ENCODE data around the gene GFOD1. TPM values are rescaled to one million over a fixed set of nuclear protein-coding genes. Genes with fewer than 3 reads are reported as not detected.

The GFOD1 gene
- total RNA-seq, 1 experiment from 2014 or later = 6.1 TPM

- H2BK12ac ChIP-seq (ENCODE audit: insufficient read length, low read depth, low read length) = no peak overlapping the region
- DNase-seq = no peak
- H3T11ph ChIP-seq (ENCODE audit: low read length) = no peak overlapping the region
- no peak overlapping the region for H3K9ac ChIP-seq (ENCODE audit: extremely low read depth, insufficient read length, low read length)
- no peak overlapping the region for H4K91ac ChIP-seq (ENCODE audit: insufficient read length, low read depth, low read length)
- no peaks in the 10 kb centered on the region for H4K20me1 ChIP-seq (ENCODE audit: control insufficient read depth, insufficient read depth, insufficient read length)
- no peaks in the 10 kb centered on the region for H3K9me3 ChIP-seq (ENCODE audit: control insufficient read depth, low read depth, low read length)
- no peak overlapping the region for H4K5ac ChIP-seq (ENCODE audit: insufficient read length, low read depth, low read length)
- H2BK120ac ChIP-seq (ENCODE audit: low read depth, low read length, poor library complexity, severe bottlenecking) = no peak overlapping the region
- no peak overlapping the region for H3K18ac ChIP-seq (ENCODE audit: insufficient read length, low read depth, low read length)
- no peak overlapping the region for H2AFZ ChIP-seq (ENCODE audit: low read length)
- Mint-ChIP-seq H3K9me3 (peaks cover 0 to 4% of the 10 kb centered on the region in 2 experiments; a peak in 1 of 5 replicates), H3K27ac (no peak overlapping the region; a peak in 1 of 7 replicates), H3K36me3 (ENCODE audit: insufficient read depth in 1 of 3, low read depth in 3 of 3) (no peaks in the 10 kb centered on the region; a peak in 1 of 7 replicates), H3K4me3 (no peak overlapping the region), H3K27me3 (ENCODE audit: low read depth) (no peaks in the 10 kb centered on the region), H3K4me1 (peaks cover 14 to 19% of the 10 kb centered on the region in 2 experiments)
- H2BK5ac ChIP-seq (ENCODE audit: insufficient read length, low read length) = no peak overlapping the region
- H3K79me2 ChIP-seq (ENCODE audit: insufficient read depth, low read length) = no peaks in the 10 kb centered on the region
- no peaks in the 10 kb centered on the region for H3K23me2 ChIP-seq (ENCODE audit: insufficient read length, low read depth, low read length, poor library complexity, severe bottlenecking)
- H3K79me1 ChIP-seq (ENCODE audit: insufficient read depth, low read depth, low read length, poor library complexity, severe bottlenecking) = no peaks in the 10 kb centered on the region
- TF ChIP-seq CTCF (conservative IDR thresholded peaks at IDR 0.05) = no peak
- no peak overlapping the region for H2BK15ac ChIP-seq (ENCODE audit: low read depth, low read length)
- H3K4me2 ChIP-seq (ENCODE audit: insufficient read depth, insufficient read length, low read length) = no peak overlapping the region
- no peak overlapping the region for H3K56ac ChIP-seq (ENCODE audit: insufficient read length, low read depth, low read length)
- no peak overlapping the region for H3K14ac ChIP-seq (ENCODE audit: insufficient read depth, low read length)
- H3K4me1 ChIP-seq (ENCODE audit: insufficient read depth, low read length) = peaks cover 6% of the 10 kb centered on the region; the same call in 1 of the 2 replicates
- H2AK5ac ChIP-seq (ENCODE audit: insufficient read length, low read length) = no peak overlapping the region
- no CpG with 5 or more reads among the region's 7 CpGs for WGBS (ENCODE audit: extremely low coverage, insufficient read length, low lambda C conversion rate)
- no peak overlapping the region for H2BK20ac ChIP-seq (ENCODE audit: low read depth, low read length, poor library complexity, severe bottlenecking)
- H3K27me3 ChIP-seq (ENCODE audit: insufficient read depth, low read length) = no peaks in the 10 kb centered on the region
- no peak overlapping the region for H4K8ac ChIP-seq (replicated peaks; ENCODE audit: insufficient read length, low read depth, low read length)
- H3K27ac ChIP-seq (ENCODE audit: insufficient read length, low read depth, low read length) = no peak overlapping the region
- no peak overlapping the region for H3K4ac ChIP-seq (ENCODE audit: low read depth, low read length)
- no peak overlapping the region for H3K23ac ChIP-seq (ENCODE audit: insufficient read length, low read depth, low read length)
Observed at GRCh38 chr6:13436399-13437217, 50.8 kb downstream of the GFOD1 start.
